ENCODE measurements around the gene TIMM13. TPM values are rescaled to one million over a fixed set of nuclear protein-coding genes. Genes with fewer than 3 reads are reported as not detected.

The TIMM13 gene
- total RNA-seq, 4 donors from 2014 or later: 46.2 to 65.7 (median 53.8) TPM

- Histone ChIP-seq H3K27ac (peak overlapping the region in 1 of 4 donors; percentile 26), H3K36me3 (no peaks in the 10 kb centered on the region), H3K4me1 (peaks cover 0 to 11% (median 0%) of the 10 kb centered on the region in 3 donors), H3K4me3 (peak overlapping the region in 2 of 4 donors; percentile 12 to 44), H3K27me3 (peaks cover 0 to 42% (median 0%) of the 10 kb centered on the region in 4 donors), H3K9me3 (peaks cover 0 to 9% (median 7%) of the 10 kb centered on the region in 3 donors)
- intact Hi-C loops (cut with DNase I): no loop called here
- 22 to 37% methylated on average over 3 to 19 of the region's 37 CpGs for WGBS, 2 donors
- TF ChIP-seq, protein P1, sequence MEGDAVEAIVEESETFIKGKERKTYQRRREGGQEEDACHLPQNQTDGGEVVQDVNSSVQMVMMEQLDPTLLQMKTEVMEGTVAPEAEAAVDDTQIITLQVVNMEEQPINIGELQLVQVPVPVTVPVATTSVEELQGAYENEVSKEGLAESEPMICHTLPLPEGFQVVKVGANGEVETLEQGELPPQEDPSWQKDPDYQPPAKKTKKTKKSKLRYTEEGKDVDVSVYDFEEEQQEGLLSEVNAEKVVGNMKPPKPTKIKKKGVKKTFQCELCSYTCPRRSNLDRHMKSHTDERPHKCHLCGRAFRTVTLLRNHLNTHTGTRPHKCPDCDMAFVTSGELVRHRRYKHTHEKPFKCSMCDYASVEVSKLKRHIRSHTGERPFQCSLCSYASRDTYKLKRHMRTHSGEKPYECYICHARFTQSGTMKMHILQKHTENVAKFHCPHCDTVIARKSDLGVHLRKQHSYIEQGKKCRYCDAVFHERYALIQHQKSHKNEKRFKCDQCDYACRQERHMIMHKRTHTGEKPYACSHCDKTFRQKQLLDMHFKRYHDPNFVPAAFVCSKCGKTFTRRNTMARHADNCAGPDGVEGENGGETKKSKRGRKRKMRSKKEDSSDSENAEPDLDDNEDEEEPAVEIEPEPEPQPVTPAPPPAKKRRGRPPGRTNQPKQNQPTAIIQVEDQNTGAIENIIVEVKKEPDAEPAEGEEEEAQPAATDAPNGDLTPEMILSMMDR (IDR thresholded peaks at IDR 0.05): peak in 2 of 6 experiments; percentile 5 to 7
- no peak for TF ChIP-seq POLR2A (IDR thresholded peaks at IDR 0.05)
- no peak for DNase-seq
Measured at GRCh38 chr19:2385053-2385721, 42.2 kb downstream of the TIMM13 start.

- peaks cover 0 to 11% (median 10%) of the 10 kb centered on the region in 3 donors for H3K9me3 ChIP-seq
- TF ChIP-seq POLR2A (IDR thresholded peaks at IDR 0.05): no peak
- TF ChIP-seq, protein P1 (IDR thresholded peaks at IDR 0.05): no peak
- no peaks in the 10 kb centered on the region for H3K36me3 ChIP-seq
- H3K4me3 ChIP-seq: no peak overlapping the region
- intact Hi-C loops (cut with DNase I): no loop called here
- peaks cover 0 to 11% (median 0%) of the 10 kb centered on the region in 3 donors for H3K4me1 ChIP-seq
- peaks cover 0 to 32% (median 0%) of the 10 kb centered on the region in 4 donors for H3K27me3 ChIP-seq
- no peak for DNase-seq
- WGBS, 2 donors: 79 to 81% methylated on average over 9 to 13 of the region's 13 CpGs
- H3K27ac ChIP-seq: no peak overlapping the region
Measured at GRCh38 chr19:2382530-2383222, 44.7 kb downstream of the TIMM13 start.

DNA sequence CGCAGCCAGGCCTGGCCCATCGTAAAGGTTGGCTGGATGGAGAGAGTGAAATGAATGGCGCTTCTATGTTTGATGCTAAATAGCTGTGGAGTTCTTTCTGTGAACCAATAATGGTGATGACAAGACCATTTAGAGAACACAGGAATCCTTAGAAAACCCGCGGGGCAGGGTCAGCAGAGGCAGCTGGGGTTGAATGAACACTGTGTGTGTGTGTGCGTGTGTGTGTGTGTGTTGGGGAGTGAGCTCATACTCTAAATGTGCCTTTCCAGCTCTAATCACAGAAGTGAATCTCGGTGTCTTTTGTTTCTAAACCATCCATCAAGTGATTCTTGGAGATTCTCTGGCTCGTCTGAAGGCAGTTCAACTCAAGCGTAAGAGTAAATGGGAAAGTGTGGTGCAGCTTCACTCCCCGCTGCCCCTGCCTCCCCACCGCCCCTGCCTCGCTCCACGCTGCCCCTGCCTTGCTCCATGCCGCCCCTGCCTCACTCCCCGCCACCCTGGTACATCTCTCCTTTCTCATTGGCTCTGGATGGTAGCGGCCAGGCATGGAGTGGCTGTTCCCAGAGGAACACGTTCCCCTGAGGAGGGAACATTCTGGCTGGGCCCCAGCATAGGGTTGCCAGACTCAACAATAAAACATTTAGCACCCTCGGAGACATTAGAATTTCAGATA is 46.1 kb downstream of the TIMM13 start:
- TF ChIP-seq POLR2A (IDR thresholded peaks at IDR 0.05): no peak
- TF ChIP-seq, protein P1 (IDR thresholded peaks at IDR 0.05): no peak
- peaks cover 0 to 11% (median 10%) of the 10 kb centered on the region in 3 donors for H3K9me3 ChIP-seq
- H3K4me3 ChIP-seq: no peak overlapping the region
- H3K36me3 ChIP-seq: no peaks in the 10 kb centered on the region
- no peak for DNase-seq
- peaks cover 0 to 32% (median 0%) of the 10 kb centered on the region in 4 donors for H3K27me3 ChIP-seq
- no peak overlapping the region for H3K27ac ChIP-seq
- WGBS, 2 donors: 35 to 58% methylated on average over 14 to 15 of the region's 18 CpGs
- peaks cover 0 to 11% (median 0%) of the 10 kb centered on the region in 3 donors for H3K4me1 ChIP-seq
- intact Hi-C loops (cut with DNase I): no loop called here

DNA sequence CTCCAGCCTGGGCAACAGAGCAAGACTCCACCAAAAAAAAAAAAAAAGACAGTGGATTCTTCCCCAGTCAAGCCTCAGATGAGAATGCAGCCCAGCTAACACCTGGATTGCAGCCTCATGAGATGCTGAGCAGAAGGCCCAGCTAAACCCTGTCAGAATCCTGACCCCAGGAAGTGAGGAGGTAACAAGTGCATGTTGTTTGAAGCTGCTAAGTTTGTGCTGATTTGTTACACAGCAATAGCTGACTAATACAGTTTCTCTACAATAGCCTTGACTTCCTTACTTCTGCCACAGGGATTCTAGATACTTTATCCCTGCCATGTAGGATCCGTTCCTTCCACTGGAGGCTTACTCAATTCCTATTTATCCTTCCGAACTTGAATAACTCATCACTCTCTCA is 46.8 kb downstream of the TIMM13 start:
- no peak for DNase-seq
- Histone ChIP-seq H3K4me1 (peaks cover 0 to 9% (median 0%) of the 10 kb centered on the region in 3 donors), H3K36me3 (no peaks in the 10 kb centered on the region), H3K27me3 (peaks cover 0 to 36% (median 0%) of the 10 kb centered on the region in 4 donors), H3K4me3 (no peak overlapping the region), H3K9me3 (peaks cover 0 to 11% (median 10%) of the 10 kb centered on the region in 3 donors), H3K27ac (no peak overlapping the region)
- intact Hi-C loops (cut with DNase I): no loop called here
- 94% methylated on average over 2 of the region's 2 CpGs for WGBS, 2 donors
- no peak for TF ChIP-seq POLR2A (IDR thresholded peaks at IDR 0.05)
- TF ChIP-seq, protein P1 (IDR thresholded peaks at IDR 0.05): no peak
